IMR-90 (cell line): ENCODE data around the gene TXK. TPM values are rescaled to one million over a fixed set of nuclear protein-coding genes. Genes with fewer than 3 reads are reported as not detected.

ENCODE experiments used
- ATAC-seq: fragments of 200-7000 bp; cut with Tn5 transposase; 2 replicates; pipeline ENCODE4 v1.9.1; 2020; ENCODE audit warnings: low read depth, mild to moderate bottlenecking, moderate library complexity
- BruUV-seq: library from RNA; stranded (reverse); fragments of 400-500 nt; replicated peaks from 2 replicates; lab custom pipeline; 2021; lab: Mats Ljungman, UMichigan
- CTCF ChIA-PET: fragments of 300-600 bp; formaldehyde crosslinking; extraction: SDS; loops from one replicate; lab custom pipeline; 2021; ENCODE audit warnings: antibody characterized with exemption; lab: Yijun Ruan, JAX
- POLR2A ChIA-PET: fragments of 300-600 bp; sonication (Branson Sonifier 250); formaldehyde crosslinking; loops from one replicate; lab custom pipeline; 2022; ENCODE audit warnings: antibody characterized with exemption; ENCODE audit not compliant: unreplicated experiment; lab: Charles Lee
- DNase-seq: peaks from one replicate; pipeline ENCODE4 v3.0.0; 2013
- H2AFZ ChIP-seq: replicated peaks from 2 replicates; pipeline ENCODE3; 2013; ENCODE audit warnings: low read length, mild to moderate bottlenecking; ENCODE audit not compliant: poor library complexity
- H2AK5ac ChIP-seq: 2 replicates; pipeline ENCODE4 v1.6.1; 2013; ENCODE audit warnings: low read depth, low read length, inconsistent platforms
- H2AK9ac ChIP-seq: replicated peaks from 2 replicates; pipeline ENCODE3; 2013; ENCODE audit warnings: mild to moderate bottlenecking, low read depth, low read length, moderate library complexity; ENCODE audit not compliant: poor library complexity
- H2BK120ac ChIP-seq: 2 replicates; pipeline ENCODE4 v1.6.1; 2013; ENCODE audit warnings: low read depth, low read length, inconsistent platforms
- H2BK15ac ChIP-seq: 3 replicates; pipeline ENCODE4 v1.6.1; 2013; ENCODE audit warnings: low read depth, low read length, inconsistent platforms
- H2BK20ac ChIP-seq: 2 replicates; pipeline ENCODE4 v1.6.1; 2013; ENCODE audit warnings: low read depth, mild to moderate bottlenecking, inconsistent platforms, low read length, moderate library complexity
- H2BK5ac ChIP-seq: 2 replicates; pipeline ENCODE4 v1.6.1; 2013; ENCODE audit warnings: mild to moderate bottlenecking, low read depth, low read length, inconsistent platforms; ENCODE audit not compliant: poor library complexity, severe bottlenecking
- H3K14ac ChIP-seq: replicated peaks from 2 replicates; pipeline ENCODE4 v1.6.1; 2013; ENCODE audit warnings: low read depth, low read length, inconsistent platforms
- H3K18ac ChIP-seq: 2 replicates; pipeline ENCODE4 v1.6.1; 2013; ENCODE audit warnings: low read depth, low read length, control low read depth
- H3K23ac ChIP-seq: 2 replicates; pipeline ENCODE4 v1.6.1; 2013; ENCODE audit warnings: low read depth, low read length, inconsistent platforms
- H3K27ac ChIP-seq: 2 replicates; pipeline ENCODE4 v1.5.1; 2013; ENCODE audit warnings: mild to moderate bottlenecking, control low read depth, low read length; ENCODE audit not compliant: insufficient read depth
- H3K27me3 ChIP-seq: 2 replicates; pipeline ENCODE4 v1.6.1; 2013; ENCODE audit warnings: low read length; ENCODE audit not compliant: control insufficient read depth, insufficient read depth
- H3K36me3 ChIP-seq: 2 replicates; pipeline ENCODE4 v1.6.1; 2013; ENCODE audit warnings: low read length, mixed read lengths; ENCODE audit not compliant: control insufficient read depth, insufficient read depth
- H3K4ac ChIP-seq: 2 replicates; pipeline ENCODE4 v1.6.1; 2013; ENCODE audit warnings: low read depth, low read length, inconsistent platforms
- H3K4me1 ChIP-seq: 2 replicates; pipeline ENCODE4 v1.6.1; 2013; ENCODE audit warnings: low read length, mixed read lengths; ENCODE audit not compliant: control insufficient read depth, insufficient read depth
- H3K4me2 ChIP-seq: 2 replicates; pipeline ENCODE4 v1.6.1; 2013; ENCODE audit warnings: low read depth, mild to moderate bottlenecking, control low read depth, low read length, moderate library complexity
- H3K4me3 ChIP-seq: 2 replicates; pipeline ENCODE4 v1.5.1; 2013; ENCODE audit warnings: low read depth, mild to moderate bottlenecking, control low read depth, low read length, moderate library complexity; ENCODE audit not compliant: insufficient read depth
- H3K56ac ChIP-seq: 2 replicates; pipeline ENCODE4 v1.6.1; 2013; ENCODE audit warnings: low read length, inconsistent platforms; ENCODE audit not compliant: insufficient read depth; ENCODE audit errors: extremely low read depth
- H3K79me1 ChIP-seq, 2 experiments: 2 replicates each; pipeline ENCODE4 v1.6.1; 2013; ENCODE audit warnings: low read length in 2 of 2, inconsistent platforms in 1 of 2, low read depth in 1 of 2
- H3K9ac ChIP-seq: 2 replicates; pipeline ENCODE4 v1.6.1; 2013; ENCODE audit warnings: low read depth, low read length, control low read depth
- H3K9me1 ChIP-seq: 2 replicates; pipeline ENCODE4 v1.6.1; 2013; ENCODE audit warnings: low read length, inconsistent platforms; ENCODE audit not compliant: insufficient read depth
- H3K9me3 ChIP-seq: 2 replicates; pipeline ENCODE4 v1.6.1; 2013; ENCODE audit warnings: low read length; ENCODE audit not compliant: control insufficient read depth, insufficient read depth
- H4K20me1 ChIP-seq: 2 replicates; pipeline ENCODE4 v1.6.1; 2013; ENCODE audit warnings: low read length, inconsistent platforms; ENCODE audit not compliant: insufficient read depth
- H4K5ac ChIP-seq: 2 replicates; pipeline ENCODE4 v1.6.1; 2013; ENCODE audit warnings: mild to moderate bottlenecking, low read depth, low read length, control low read depth
- H4K8ac ChIP-seq, 2 experiments: 2 replicates each; pipeline ENCODE4 v1.6.1; 2013; ENCODE audit warnings: low read depth in 2 of 2, low read length in 2 of 2, control low read depth in 1 of 2, inconsistent platforms in 1 of 2
- H4K91ac ChIP-seq: 2 replicates; pipeline ENCODE4 v1.6.1; 2013; ENCODE audit warnings: low read depth, low read length, inconsistent platforms; ENCODE audit not compliant: insufficient read depth
- BHLHE40 ChIP-seq: fragments of 150-350 bp; IDR thresholded peaks from 2 replicates; pipeline ENCODE4 v1.6.1; 2016; ENCODE audit warnings: mild to moderate bottlenecking, low read depth, low read length
- CEBPB ChIP-seq: IDR thresholded peaks from 2 replicates; pipeline ENCODE4 v1.6.1; 2012; ENCODE audit warnings: low read depth, low read length, improper control_type of control experiment
- CHD1 ChIP-seq: IDR thresholded peaks from 2 replicates; pipeline ENCODE4 v1.6.1; 2012; ENCODE audit warnings: low read depth, low read length, improper control_type of control experiment
- CTCF ChIP-seq: conservative IDR thresholded peaks from 2 replicates; pipeline ENCODE4 v1.5.1; 2012; ENCODE audit warnings: mild to moderate bottlenecking, low read depth, low read length, improper control_type of control experiment
- ELK1 ChIP-seq: fragments of 150-350 bp; IDR thresholded peaks from 2 replicates; pipeline ENCODE4 v1.6.1; 2016; ENCODE audit warnings: low read depth, mild to moderate bottlenecking, low read length, moderate library complexity, borderline replicate concordance
- FOS ChIP-seq: fragments of 150-350 bp; IDR thresholded peaks from 2 replicates; pipeline ENCODE4 v1.6.1; 2016; ENCODE audit warnings: low read depth, low read length
- MAZ ChIP-seq: IDR thresholded peaks from 2 replicates; pipeline ENCODE4 v1.6.1; 2012; ENCODE audit warnings: low read depth, mild to moderate bottlenecking, low read length, improper control_type of control experiment, moderate library complexity, borderline replicate concordance
- MXI1 ChIP-seq: IDR thresholded peaks from 2 replicates; pipeline ENCODE4 v1.6.1; 2012; ENCODE audit warnings: low read depth, mild to moderate bottlenecking, low read length, moderate library complexity, borderline replicate concordance
- NFE2L2 ChIP-seq: fragments of 150-350 bp; IDR thresholded peaks from 2 replicates; pipeline ENCODE4 v1.6.1; 2016; ENCODE audit warnings: low read depth, mild to moderate bottlenecking, low read length
- POLR2A ChIP-seq: IDR thresholded peaks from 2 replicates; pipeline ENCODE4 v1.6.1; 2012; ENCODE audit warnings: mild to moderate bottlenecking, low read depth, low read length
- RAD21 ChIP-seq: IDR thresholded peaks from 2 replicates; pipeline ENCODE4 v1.6.1; 2012; ENCODE audit warnings: low read length, improper control_type of control experiment
- RCOR1 ChIP-seq: IDR thresholded peaks from 2 replicates; pipeline ENCODE4 v1.6.1; 2012; ENCODE audit warnings: mild to moderate bottlenecking, low read length, improper control_type of control experiment; ENCODE audit not compliant: insufficient replicate concordance
- RFX5 ChIP-seq: IDR thresholded peaks from 2 replicates; pipeline ENCODE4 v1.8.0; 2012; ENCODE audit warnings: low read depth, mild to moderate bottlenecking, low read length, moderate library complexity
- SMC3 ChIP-seq: fragments of 150-350 bp; IDR thresholded peaks from 2 replicates; pipeline ENCODE4 v1.6.1; 2016; ENCODE audit warnings: low read depth, mild to moderate bottlenecking, antibody characterized with exemption, low read length, moderate library complexity
- USF2 ChIP-seq: fragments of 150-350 bp; IDR thresholded peaks from 2 replicates; pipeline ENCODE4 v1.6.1; 2017; ENCODE audit warnings: mild to moderate bottlenecking, antibody characterized with exemption, low read length, low read depth
- WGBS, 2 experiments: methylation state at CpG; one replicate each; pipeline versions ENCODE4 v1.1.5 to v1.1.7; 2013; ENCODE audit warnings: missing lambda C conversion rate in 2 of 2; ENCODE audit not compliant: insufficient read length in 1 of 2; ENCODE audit errors: extremely low coverage in 2 of 2; 5-methylcytosine and 5-hydroxymethylcytosine counted together
- dilution Hi-C: fragments of 300-500 bp; cut with HindIII; formaldehyde crosslinking; loops from one replicate; pipeline ENCODE4 v1.14.3; 2018; ENCODE audit warnings: low sequenced_read_pairs; ENCODE audit not compliant: unreplicated experiment
- in situ Hi-C: fragments of 300-500 bp; cut with MboI; formaldehyde crosslinking; loops from 3 replicates; pipeline ENCODE4 v1.14.3; 2019; ENCODE audit warnings: low sequenced_read_pairs, inconsistent platforms, mixed read lengths
- intact Hi-C: fragments of 100-400 bp; cut with micrococcal nuclease; formaldehyde crosslinking; loops from 2 replicates; pipeline ENCODE4 v1.10.0; 2022
- polyA plus RNA-seq, 3 experiments: library from polyadenylated mRNA; depleted of rRNA; stranded (reverse); fragments of >200 nt; gene quantifications; 2 replicates each; pipeline ENCODE4 v1.2.3, GENCODE V29; 2012; ENCODE audit warnings: low replicate concordance in 1 of 3
- total RNA-seq: library from RNA; depleted of rRNA; stranded (reverse); fragments of >200 nt; gene quantifications from 2 replicates; pipeline ENCODE4 v1.2.3, GENCODE V29; 2012

Gene TXK
- total and polyA plus RNA-seq, 2 of the 4 experiments (the other 2 are of a cell fraction) = not detected

GRCh38 chr4:48129307-48130014, 4.6 kb downstream of the TXK start:
- Histone ChIP-seq H2BK15ac (peak overlapping the region; percentile 54; the same call in 1 of the 3 replicates), H3K4me1 (peaks cover 3% of the 10 kb centered on the region), H3K27me3 (no peaks in the 10 kb centered on the region), H4K20me1 (no peaks in the 10 kb centered on the region), H2AFZ (peak overlapping the region; percentile 24), H3K9ac (no peak overlapping the region), H2AK9ac (peak overlapping the region; percentile 30), H3K23ac (no peak overlapping the region), H4K8ac (no peak overlapping the region; a peak in 1 of 4 replicates), H3K56ac (no peak overlapping the region), H2BK5ac (no peak overlapping the region), H3K4me2 (no peak overlapping the region), H2AK5ac (peak overlapping the region; percentile 59), H3K9me1 (peaks cover 6% of the 10 kb centered on the region; the same call in 1 of the 2 replicates), H3K18ac (no peak overlapping the region), H2BK120ac (peak overlapping the region; percentile 13; the same call in 1 of the 2 replicates), H3K36me3 (no peaks in the 10 kb centered on the region), H3K4me3 (no peak overlapping the region), H3K27ac (no peak overlapping the region), H2BK20ac (peak overlapping the region; percentile 17), H3K14ac (no peak overlapping the region), H3K9me3 (no peaks in the 10 kb centered on the region), H3K79me1 (no peaks in the 10 kb centered on the region), H3K4ac (peak overlapping the region; percentile 70), H4K91ac (no peak overlapping the region), H4K5ac (no peak overlapping the region)
- intact Hi-C loops = loop anchor here (5.0 kb wide), 2 partner anchors 143 to 418 kb away; no protein-coding TSS in a partner anchor
- DNase-seq = no peak
- dilution Hi-C loops = no loop called here
- in situ Hi-C loops = loop anchor here (10.0 kb wide), 1 partner anchor 415 kb away; no protein-coding TSS in a partner anchor
- 20% methylated on average over 1 of the region's 9 CpGs; no CpG with 5 or more reads in 1 of the 2 experiments for WGBS, 2 experiments
- no TSS peak for BruUV-seq
- ChIA-PET CTCF (interaction anchor here (1.5 kb wide), 1 partner anchor 10 kb away, joined by 3 read pairs; no protein-coding TSS in a partner anchor), POLR2A (no interaction called here)
- no peak for ATAC-seq
- TF ChIP-seq NFE2L2 = no peak
- no peak for TF ChIP-seq CTCF
- TF ChIP-seq BHLHE40 = no peak
- no peak for TF ChIP-seq MAZ
- no peak for TF ChIP-seq RAD21
- TF ChIP-seq POLR2A = no peak
- no peak for TF ChIP-seq USF2
- TF ChIP-seq FOS = no peak
- TF ChIP-seq CHD1 = no peak
- TF ChIP-seq RCOR1 = no peak
- TF ChIP-seq MXI1 = no peak
- no peak for TF ChIP-seq CEBPB
- TF ChIP-seq ELK1 = no peak
- TF ChIP-seq SMC3 = no peak
- no peak for TF ChIP-seq RFX5
